ENCODE measurements around the gene PLCB3. TPM values are rescaled to one million over a fixed set of nuclear protein-coding genes. Genes with fewer than 3 reads are reported as not detected.

PLCB3 gene
- total RNA-seq, 1 donor from 2014 or later: 17.3 TPM

DNA sequence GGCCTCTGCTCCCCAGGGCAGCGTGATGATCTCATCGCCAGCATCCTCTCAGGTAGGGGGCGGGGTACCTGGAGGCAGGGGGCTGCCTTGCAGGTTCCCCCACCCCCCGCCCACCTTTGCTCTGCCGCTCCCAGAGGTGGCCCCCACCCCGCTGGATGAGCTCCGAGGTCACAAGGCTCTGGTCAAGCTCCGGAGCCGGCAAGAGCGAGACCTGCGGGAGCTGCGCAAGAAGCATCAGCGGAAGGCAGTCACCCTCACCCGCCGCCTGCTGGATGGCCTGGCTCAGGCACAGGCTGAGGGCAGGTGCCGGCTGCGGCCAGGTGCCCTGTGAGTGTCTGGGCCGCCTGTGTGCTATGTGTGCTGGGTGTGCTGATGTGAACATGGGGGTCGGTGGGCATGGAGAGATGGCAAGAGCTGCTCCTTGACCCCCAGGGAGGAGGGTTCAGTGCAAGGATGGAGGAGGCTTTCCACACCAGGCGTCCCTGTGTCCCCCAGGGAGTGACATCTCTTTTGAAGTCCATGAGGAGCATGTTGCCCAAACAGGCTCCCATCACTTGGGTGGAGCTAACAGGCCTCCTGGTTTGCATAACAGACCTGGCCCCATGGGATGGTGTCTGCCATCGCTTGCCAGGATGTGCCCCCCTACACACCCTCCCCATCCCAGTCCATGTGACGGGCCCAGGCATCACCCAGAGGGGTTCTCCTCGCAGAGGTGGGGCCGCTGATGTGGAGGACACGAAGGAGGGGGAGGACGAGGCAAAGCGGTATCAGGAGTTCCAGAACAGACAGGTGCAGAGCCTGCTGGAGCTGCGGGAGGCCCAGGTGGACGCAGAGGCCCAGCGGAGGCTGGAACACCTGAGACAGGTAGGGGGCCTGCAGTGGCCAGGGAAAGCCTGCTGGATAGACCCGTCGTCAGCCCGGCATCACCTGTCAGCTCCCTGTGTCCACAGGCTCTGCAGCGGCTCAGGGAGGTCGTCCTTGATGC lies 14.1 kb downstream of the PLCB3 start:
- no peak for DNase-seq (ENCODE audit: low read depth in 2 of 2)

DNA sequence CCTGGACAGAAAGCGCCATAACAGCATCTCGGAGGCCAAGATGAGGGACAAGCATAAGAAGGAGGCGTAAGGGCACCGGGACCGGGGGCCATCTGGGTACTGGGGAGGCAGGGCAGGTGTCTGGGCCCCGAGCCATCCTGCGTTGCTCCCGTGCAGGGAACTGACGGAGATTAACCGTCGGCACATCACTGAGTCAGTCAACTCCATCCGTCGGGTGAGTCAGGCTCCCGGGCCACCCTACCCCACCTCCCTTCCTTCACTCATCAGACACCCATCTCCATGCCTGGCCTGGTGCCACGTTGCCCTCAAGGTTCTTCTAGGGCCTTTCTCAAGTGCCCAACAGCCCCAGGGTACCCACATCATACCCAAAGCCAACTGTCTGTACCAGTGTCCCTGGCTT lies 15.0 kb downstream of the PLCB3 start:
- peak in 1 of 2 donors; percentile 34 for DNase-seq (ENCODE audit: low read depth in 2 of 2)

DNA sequence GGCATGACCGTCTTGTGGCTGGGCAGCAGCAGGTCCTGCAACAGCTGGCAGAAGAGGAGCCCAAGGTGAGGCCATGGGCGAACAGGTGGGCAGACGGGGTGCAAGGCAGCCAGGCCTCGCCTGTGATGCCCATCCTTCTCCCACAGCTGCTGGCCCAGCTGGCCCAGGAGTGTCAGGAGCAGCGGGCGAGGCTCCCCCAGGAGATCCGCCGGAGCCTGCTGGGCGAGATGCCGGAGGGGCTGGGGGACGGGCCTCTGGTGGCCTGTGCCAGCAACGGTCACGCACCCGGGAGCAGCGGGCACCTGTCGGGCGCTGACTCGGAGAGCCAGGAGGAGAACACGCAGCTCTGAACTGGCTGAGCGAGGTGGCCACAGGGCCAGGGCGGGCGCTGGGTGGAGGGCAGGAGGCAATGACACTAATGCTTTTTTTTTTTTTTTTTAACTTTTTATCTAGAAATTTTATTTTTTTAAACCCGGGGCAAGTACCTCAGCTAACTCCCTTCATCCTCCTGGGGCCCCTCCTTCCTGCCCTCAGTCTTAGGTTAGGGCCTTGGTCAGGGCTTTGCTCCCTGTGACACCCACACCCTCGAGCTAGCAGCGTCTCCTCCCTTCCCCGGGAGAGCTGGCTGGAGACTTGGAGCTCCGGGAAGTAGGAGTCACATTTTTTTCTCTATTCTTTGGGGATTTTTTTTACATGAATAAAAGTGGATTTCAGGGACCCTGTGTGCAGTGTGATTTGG lies 16.0 kb downstream of the PLCB3 start:
- no peak for DNase-seq (ENCODE audit: low read depth in 2 of 2)

DNA sequence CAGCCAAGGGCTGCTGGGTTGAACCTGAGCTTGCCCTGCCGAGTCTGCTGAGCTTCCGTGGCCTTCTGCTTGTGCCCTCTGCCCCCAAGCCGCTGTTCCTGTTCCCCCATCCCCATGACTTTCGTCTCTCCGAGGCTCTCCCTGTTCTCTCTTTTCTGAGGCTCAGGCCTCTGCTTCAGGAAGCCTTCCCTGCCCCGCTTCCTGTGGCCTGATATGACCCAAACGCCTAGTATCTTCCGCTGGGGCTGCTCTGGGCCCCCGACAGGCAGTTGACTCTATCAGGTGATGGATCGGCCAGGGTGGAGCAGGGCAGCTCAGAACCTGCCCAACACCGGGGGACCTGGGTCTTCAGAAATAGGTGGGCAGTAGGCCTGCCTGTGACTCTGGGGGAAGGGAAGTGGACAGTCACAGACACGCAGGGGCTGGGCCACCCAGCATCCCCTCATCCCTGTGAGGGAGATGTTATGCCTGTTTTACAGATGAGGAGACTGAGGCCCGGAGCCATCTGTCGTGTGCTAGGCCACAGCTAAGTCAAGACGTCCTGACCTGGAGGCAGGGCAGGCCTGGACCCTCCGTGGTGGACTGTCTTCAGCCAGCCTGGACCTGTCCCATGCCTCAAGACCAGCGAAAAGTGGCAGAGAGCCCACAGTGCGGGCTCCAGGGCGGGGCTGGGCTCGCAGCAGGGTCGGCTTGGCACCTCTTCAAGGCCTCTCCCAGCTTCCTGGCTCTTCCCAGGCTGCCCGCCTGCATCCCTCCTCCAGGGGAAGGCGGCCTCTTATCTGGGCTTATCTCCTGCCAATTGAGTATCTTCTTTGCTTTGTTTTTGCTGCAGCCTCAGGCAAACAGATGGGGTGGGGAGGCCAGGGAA lies 16.9 kb downstream of the PLCB3 start:
- peak in 1 of 2 donors; percentile 68 for DNase-seq (ENCODE audit: low read depth in 2 of 2)

DNA sequence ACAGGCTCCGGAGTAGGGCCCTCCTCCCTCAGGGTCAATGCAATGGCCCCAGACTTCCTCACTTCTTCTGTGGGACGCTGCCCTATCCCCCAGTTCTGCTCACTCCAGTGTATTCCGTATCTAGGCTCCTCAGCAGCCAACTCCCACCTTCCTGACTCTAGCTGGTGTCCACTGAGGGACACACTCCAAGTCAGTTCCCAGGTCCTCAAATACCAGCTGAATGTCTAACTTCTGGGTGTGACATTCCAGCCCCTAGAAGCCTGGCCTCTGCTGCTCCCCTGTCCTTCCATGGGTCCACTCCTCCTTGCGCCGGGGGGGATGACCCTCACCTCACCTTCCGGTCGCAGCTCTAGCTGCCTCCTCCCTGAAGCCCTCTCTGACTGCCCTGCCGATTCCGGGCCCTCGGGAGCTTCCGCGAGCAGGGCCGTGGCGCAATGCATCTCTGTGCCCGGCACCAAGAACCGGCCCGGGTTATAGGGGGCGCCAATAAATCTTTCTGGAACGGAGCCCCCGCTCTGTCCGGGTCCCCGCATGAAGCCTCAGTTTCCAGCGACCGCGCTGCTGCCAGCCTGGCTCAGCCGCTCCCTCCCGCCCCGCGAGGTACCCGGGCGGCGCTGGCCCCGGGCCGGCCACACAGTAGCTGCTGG lies 17.7 kb downstream of the PLCB3 start:
- peak in 1 of 2 donors; percentile 47 for DNase-seq (ENCODE audit: low read depth in 2 of 2)

DNA sequence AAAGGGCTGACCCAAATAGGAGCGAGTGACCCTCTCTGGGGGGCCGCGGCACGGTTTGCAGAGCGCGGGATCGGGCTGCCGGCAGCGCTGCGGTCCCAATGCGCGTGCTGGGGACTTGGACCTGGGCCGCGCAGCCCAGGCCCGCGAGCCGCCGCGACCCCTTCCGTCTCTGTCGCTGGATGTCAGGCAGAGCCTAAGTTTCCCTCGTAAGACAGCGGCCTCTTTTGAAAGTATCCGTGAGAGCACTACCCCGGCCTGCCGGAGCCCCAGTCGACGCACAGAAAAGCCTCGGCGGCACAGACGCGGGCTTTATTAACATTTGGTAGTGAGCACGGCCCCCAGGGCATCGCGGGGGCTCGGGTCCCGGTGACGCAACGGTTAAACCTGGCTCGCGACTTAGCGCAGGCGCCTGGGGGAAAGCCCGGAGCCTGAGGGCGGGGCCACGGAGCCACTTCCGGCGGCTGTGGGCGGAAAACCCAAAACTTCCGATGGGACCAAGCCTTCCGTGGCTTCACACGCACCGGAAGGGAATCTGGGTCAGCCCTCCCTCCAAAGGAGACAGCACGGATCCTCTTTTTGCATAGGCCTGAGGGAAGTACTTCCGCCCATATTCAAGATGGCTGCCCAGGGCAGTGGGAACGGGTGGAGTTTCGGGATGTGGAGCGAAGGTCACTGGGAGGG lies 18.4 kb downstream of the PLCB3 start:
- peak; percentile 100 for DNase-seq (ENCODE audit: low read depth in 2 of 2)

DNA sequence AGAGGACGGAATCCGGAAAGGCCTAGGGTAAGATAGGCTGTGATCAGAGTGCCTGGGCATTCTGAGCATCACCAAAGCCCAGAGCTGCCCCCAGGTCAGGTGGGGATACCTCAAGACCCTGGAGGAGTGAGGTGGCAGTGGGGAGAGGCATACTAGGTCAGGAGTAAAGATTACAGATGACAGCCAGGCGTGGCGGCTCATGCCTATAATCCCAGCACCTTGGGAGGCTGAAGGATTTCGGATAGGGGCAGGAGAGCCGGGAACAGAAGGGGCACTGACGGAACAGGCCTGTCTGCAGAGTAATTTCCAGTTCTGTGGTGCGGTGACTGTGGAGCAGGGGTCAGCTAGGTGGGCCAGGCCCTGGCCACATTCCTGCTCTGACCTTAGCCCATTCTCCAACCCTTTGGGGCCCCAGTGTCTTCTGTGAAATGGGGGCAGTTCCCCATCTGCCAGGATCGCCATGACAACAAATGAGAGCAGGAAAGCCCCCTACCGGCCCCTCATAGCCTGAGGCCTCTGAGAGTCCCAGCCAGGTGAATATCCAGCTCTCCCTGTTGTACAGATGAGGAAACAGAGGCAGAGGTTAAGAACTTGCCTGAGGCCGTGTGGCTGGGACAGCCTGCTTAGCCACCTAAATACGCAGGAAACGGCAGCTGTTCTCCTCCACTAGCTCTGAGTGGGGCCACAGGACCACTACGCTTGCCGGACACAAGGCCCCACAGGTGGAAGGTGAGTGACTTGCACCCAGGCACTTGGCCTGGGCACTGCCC lies 23.9 kb downstream of the PLCB3 start:
- no peak for DNase-seq (ENCODE audit: low read depth in 2 of 2)

DNA sequence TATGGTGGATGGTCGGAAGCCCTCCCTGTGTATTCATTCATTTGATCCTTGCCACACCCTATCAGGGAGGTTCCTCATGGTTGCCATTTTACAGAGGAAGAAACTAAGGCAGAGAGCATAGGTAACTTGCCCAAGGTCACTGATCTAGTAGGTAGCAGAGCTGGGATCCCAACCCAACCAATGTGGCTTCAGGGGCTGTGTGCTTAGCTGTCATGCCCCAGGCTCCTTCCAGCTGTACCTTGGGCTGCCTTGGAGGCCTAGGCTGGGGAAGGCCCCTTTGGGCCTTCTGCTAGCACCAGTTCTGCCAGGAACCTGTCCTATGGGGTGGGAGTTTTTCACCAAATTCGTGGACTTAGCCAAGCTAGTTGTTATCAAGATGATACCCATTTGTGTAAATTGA lies 24.5 kb downstream of the PLCB3 start:
- no peak for DNase-seq (ENCODE audit: low read depth in 2 of 2)

DNA sequence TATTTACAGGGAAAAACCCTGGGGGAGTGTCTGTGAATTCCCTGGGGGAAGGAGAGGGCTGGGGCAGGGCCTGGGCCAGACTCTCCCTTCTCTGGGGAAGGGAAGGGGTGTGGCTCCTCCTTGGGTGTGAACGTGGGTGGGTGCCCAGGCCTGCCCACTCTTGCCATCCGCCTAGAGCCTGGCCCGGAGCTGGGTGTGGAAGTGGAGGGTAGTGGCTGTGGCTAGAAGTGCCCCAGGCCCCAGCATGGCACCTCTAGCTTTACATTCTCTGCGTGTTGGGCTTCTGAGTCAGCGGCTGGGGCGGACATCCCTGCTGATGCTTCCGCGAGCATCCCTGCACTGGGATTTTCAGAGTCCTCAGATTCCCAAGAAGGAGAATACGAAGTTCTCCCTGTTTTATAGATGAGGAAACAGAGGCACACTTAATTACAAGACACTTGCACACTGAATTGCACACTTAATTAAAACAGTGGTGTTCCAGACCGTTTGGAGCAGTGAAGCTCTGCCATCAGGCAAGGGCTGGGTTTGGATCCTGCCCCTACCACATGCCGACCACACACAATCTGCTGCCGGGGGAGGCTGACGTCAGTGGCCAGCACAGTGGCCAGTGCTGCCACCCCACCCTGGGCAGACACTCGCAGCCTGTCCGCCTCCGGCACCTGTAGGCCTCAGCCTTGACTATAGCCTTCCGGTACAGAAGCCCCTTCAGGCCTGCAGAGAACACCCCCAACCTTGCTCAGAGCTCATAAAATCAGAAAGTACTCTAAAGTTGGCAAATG lies 25.5 kb downstream of the PLCB3 start:
- no peak for DNase-seq (ENCODE audit: low read depth in 2 of 2)

DNA sequence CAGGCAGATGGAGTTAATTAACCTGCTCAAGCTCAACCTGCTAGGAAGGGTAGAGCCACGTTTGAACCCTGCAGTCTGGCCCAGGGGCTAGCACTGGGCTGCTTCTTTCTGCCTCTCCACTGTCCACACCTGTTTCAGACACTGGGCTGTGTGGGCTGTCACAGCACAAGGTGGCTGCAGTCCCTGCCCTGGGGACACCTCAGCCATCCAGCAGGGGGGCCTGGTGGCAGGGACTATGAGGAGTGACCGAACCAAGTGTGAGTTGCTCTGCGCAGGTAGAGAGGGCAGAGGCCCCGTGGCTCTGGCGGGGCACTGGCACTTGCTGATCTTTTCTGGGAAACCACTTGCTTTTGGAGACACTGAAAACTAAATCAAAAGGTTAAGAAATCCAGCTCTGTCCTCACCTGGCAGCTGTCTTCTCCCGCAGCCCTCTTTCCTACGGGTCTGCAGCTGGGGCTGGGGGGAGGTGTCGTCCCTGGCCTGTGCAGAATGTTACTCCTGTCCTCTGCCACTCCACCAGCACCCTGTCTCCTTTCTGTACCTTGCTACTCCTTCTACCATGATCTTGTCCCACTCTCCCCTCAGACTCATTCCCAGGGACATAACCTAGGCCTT lies 27.4 kb downstream of the PLCB3 start:
- DNase-seq (ENCODE audit: low read depth in 2 of 2): no peak

DNA sequence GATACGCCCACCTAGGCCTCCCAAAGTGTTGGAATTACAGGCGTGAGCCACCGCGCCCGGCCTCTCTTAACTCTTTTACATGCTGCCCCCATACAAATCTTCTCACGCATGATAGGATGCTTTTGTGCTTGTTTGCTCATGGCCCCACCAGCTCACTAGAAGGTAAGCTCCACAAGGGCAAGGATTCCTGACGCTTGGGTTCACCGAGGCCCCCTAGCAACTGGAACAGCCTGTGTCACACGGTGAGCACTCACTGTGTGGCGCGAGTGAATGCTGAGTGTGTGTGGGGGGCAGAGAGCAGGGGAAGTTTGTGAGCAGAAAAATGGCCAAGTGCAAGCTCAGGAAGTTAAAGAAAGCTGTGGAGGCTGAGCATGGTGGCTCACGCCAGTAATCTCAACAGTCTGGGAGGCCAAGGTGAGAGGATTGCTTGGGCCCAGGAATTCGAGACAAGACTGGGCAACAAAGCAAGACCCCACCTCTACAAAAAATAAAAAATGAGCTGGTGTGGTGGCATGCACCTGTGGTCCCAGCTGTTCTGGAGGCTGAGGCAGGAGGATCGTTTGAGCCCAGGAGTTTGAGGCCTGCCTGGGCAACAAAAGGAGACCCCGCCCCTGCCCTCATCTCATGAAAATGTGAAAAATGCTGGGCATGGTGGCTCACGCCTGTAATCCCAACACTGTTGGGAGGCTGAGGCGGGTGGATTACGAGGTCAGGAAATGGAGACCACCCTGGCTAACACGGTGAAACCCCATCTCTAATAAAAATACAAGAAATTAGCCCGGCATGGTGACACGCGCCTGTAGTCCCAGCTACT lies 30.8 kb downstream of the PLCB3 start:
- no peak for DNase-seq (ENCODE audit: low read depth in 2 of 2)

DNA sequence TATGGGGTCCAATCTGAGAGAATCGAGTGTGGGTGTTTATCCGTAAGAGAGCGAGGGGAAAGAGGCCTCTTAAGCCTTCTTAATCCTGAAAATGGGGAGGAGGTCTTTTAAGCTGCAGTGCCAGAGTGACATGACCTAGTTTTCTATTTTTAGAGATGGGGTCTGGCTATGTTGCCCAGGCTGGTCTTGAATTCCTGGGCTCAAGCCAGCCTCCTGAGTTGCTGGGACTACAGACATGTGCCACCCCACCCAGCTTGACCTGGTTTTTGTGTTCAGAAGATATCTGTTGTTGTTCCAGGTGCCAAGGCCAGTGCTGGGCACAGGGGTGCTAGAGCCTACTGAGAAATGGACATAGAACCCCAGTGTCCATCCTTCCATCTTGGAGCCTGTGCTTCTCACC lies 31.8 kb downstream of the PLCB3 start:
- no peak for DNase-seq (ENCODE audit: low read depth in 2 of 2)

DNA sequence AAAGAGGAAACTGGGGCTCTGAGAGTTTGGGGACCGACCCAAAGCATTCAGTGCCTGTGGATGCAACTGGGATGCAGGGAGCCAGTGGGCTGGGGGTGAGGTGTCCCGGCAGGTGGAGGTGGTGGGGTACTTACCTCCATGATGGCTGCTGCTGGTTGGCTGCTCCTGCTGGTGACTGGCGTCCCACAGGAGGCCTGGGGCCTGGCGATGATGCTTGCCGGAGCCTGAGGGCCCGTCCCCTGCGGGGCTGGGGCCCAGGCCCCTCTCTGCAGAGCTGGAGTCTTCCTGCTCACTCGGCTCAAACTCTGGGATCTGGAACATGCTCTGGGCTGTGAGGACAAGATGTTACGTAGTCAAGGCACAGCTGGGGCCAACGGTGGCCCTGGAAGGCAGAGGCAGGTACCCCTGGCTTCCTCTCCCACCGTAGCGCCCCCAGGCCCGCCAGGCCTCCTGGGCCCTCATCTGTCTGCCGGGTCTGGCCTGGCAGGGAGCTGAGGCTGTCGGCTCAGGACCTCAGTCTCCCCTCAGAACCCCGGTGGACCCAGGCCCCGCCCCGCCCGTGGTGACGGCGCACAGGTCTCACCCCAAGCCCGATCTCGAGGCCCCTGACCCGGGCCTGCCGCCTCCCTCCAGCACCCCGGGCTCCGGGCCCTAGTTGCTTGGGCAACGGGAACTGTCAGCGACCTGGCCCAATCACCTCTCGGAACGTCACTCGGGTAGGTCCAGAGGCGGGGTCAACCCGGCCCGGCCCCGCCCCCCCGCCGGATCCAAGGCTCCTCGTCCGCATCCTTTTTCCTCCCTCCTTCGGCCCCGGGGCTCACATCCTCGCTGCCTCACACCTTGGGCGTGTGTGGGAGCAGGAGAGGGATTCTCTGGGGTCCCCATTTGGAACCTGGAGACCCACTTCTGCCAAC lies 33.0 kb downstream of the PLCB3 start, which contains the start of gene BAD:
Gene BAD, minus strand, starts transcription at position 618 of the 914 bp plus-strand sequence. Its CDS starts 297 bp downstream, at position 321.
- DNase-seq (ENCODE audit: low read depth in 2 of 2): peak; percentile 68 to 89

DNA sequence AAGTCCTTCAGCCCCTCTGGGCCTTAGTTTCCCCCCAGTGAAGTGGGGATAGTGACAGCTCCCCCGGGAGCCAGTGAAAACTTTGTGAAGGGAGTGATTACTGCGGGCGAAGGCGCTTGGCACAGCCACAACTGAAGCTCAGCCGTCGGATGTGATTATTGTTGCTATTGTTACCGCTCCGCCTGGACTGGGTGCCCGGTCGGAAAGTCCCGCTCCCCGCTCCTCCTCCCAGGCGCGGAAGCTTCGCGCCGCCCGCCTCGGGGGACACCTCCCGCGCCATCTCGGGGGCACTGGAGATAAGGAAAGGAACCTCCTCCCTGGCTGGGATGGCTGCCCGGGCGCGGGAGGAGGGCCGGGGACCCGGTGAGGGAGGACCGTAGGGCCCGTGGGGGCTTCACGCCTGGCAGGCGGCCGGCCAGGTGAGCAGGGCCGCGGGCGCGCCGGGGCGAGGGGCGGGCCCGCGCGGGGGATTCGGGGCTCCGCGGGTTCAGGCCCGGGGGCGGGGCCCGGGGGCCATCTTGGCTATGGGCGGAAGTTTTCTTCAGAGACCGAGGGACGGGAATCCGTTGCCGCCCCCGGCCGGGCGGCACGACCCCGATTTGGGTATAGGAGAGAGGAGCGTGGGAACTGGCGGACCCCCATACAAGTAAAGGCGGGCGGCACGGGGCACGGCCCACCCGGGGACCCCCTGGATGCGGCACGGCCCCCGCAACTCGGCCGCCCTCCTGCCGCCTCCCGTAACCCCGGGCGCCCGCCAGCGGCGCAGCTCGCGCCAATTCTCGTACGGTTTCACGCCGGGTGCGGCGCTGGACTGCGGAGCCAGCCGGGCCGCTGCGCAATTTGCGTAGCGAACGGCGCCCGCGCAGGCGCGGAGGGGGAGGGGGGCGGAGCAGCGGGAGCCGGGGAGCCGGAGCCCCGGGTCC lies 33.9 kb downstream of the PLCB3 start, which contains the start of gene GPR137:
Gene GPR137, plus strand, starts transcription at position 887 of the 923 bp plus-strand sequence. CDS start 677 bp downstream, outside the sequence.
- DNase-seq (ENCODE audit: low read depth in 2 of 2): peak; percentile 49 to 80

Measured in dermis microvascular lymphatic vessel endothelial cell (primary cell).